DMS153 treated with DMSO at 0.1 percent for 48 hours (cell line): ENCODE measurements around the gene IL5RA.

Source experiments
- DNase-seq: peaks from one replicate; lab custom pipeline; 2025; ENCODE audit not compliant: unreplicated experiment; lab: John Stamatoyannopoulos, UW

IL5RA gene

GRCh38 chr3:3069723-3070122 lies 40.5 kb downstream of the IL5RA start:
- no peak for DNase-seq

GRCh38 chr3:3068358-3068881 lies 41.8 kb downstream of the IL5RA start:
- no peak for DNase-seq

GRCh38 chr3:3066910-3067309 lies 43.3 kb downstream of the IL5RA start:
- no peak for DNase-seq

GRCh38 chr3:3066378-3066777 lies 43.8 kb downstream of the IL5RA start:
- DNase-seq: no peak

- DNase-seq: no peak
These were observed 44.3 kb downstream of the IL5RA start for GRCh38 chr3:3065876-3066275.

- no peak for DNase-seq
These were observed 45.9 kb downstream of the IL5RA start for GRCh38 chr3:3064297-3064696.

- no peak for DNase-seq
These were observed 50.5 kb downstream of the IL5RA start for GRCh38 chr3:3059645-3060044.

- DNase-seq: no peak
These were observed 56.2 kb downstream of the IL5RA start for GRCh38 chr3:3053974-3054373.

- peak; percentile 22 for DNase-seq
These were observed 71.8 kb downstream of the IL5RA start for GRCh38 chr3:3038201-3038991.

- no peak for DNase-seq
These were observed 73.0 kb downstream of the IL5RA start for GRCh38 chr3:3037156-3037555.

- no peak for DNase-seq
These were observed 78.8 kb downstream of the IL5RA start for GRCh38 chr3:3031326-3031725.

GRCh38 chr3:3027976-3028567 lies 82.1 kb downstream of the IL5RA start:
- DNase-seq: no peak

GRCh38 chr3:3023111-3023745 lies 86.9 kb downstream of the IL5RA start:
- DNase-seq: no peak

GRCh38 chr3:3020209-3020608 lies 90.0 kb downstream of the IL5RA start:
- DNase-seq: no peak
